HG02852 (cell line): ENCODE data around the gene MYO1C.
A peak's percentile ranks its signal among the peaks of the same experiment; 100 is the strongest.
"Not testable (repeated sequence)": the region's sequence is repeated elsewhere in the genome, so short reads cannot be mapped to it uniquely, and the experiment has no call there.

Experiments used
- ATAC-seq: cut with Tn5 transposase; IDR thresholded peaks from one replicate; pipeline ENCODE4 v1.9.1; 2021; ENCODE audit warnings: mild to moderate bottlenecking, moderate library complexity; ENCODE audit not compliant: unreplicated experiment

The MYO1C gene

GRCh38 chr17:1492249-1493206 lies at the start of gene MYO1C:
TSS of gene MYO1C (minus strand) at chr17:1492686. CDS start at chr17:1492487, 199 bp downstream.
- no peak for ATAC-seq

- ATAC-seq, result no peak
Measured at GRCh38 chr17:1541367-1541904, 49.0 kb upstream of the MYO1C start.

GRCh38 chr17:1539811-1540210 lies 47.3 kb upstream of the MYO1C start:
- ATAC-seq, result no peak

- no peak for ATAC-seq
Measured at GRCh38 chr17:1535737-1536136, 43.3 kb upstream of the MYO1C start.

GRCh38 chr17:1533661-1534325 lies 41.3 kb upstream of the MYO1C start:
- no peak for ATAC-seq

GRCh38 chr17:1532836-1533602 lies 40.5 kb upstream of the MYO1C start:
- no peak for ATAC-seq

- ATAC-seq, result no peak
Measured at GRCh38 chr17:1529863-1530262, 37.4 kb upstream of the MYO1C start.

GRCh38 chr17:1526876-1527275 lies 34.4 kb upstream of the MYO1C start:
- not testable (repeated sequence) for ATAC-seq

GRCh38 chr17:1522626-1523025 lies 30.1 kb upstream of the MYO1C start:
- ATAC-seq, result no peak

GRCh38 chr17:1521086-1521640 lies 28.7 kb upstream of the MYO1C start:
- no peak for ATAC-seq

- ATAC-seq, result no peak
Measured at GRCh38 chr17:1519678-1520077, 27.2 kb upstream of the MYO1C start.

GRCh38 chr17:1518410-1518809 lies 25.9 kb upstream of the MYO1C start:
- ATAC-seq, result no peak

GRCh38 chr17:1516388-1517161 lies 24.1 kb upstream of the MYO1C start, which contains the start of gene INPP5K:
TSS of gene INPP5K (minus strand) at chr17:1516612. CDS start at chr17:1516499, 113 bp downstream.
- peak; percentile 84 for ATAC-seq

GRCh38 chr17:1515640-1516387 lies 23.3 kb upstream of the MYO1C start:
- ATAC-seq, result peak; percentile 17

- ATAC-seq, result no peak
Measured at GRCh38 chr17:1512351-1512750, 19.9 kb upstream of the MYO1C start.

- ATAC-seq, result no peak
Measured at GRCh38 chr17:1511756-1512321, 19.4 kb upstream of the MYO1C start.

GRCh38 chr17:1511290-1511689 lies 18.8 kb upstream of the MYO1C start:
- ATAC-seq, result no peak

GRCh38 chr17:1509290-1509881 lies 16.9 kb upstream of the MYO1C start:
- no peak for ATAC-seq
